Heart left ventricle (tissue), 13 donors: ENCODE measurements around the gene TLX2.

Experiments used
- POLR2A ChIP-seq, 2 donors: fragments of 450-650 bp; IDR thresholded peaks; one replicate each; pipeline ENCODE4 v1.6.1; 2017; ENCODE audit warnings: antibody characterized with exemption in 2 of 2, mild to moderate bottlenecking in 2 of 2, moderate library complexity in 2 of 2
- TF ChIP-seq, protein P1 (sequence below), 12 donors: fragments of 200-600 bp; sonication (generic) in 4 of 12; IDR thresholded peaks; one replicate each; pipeline versions ENCODE4 v1.5.0 to v1.8.0; 2018 to 2022; ENCODE audit warnings: antibody characterized with exemption in 12 of 12, mild to moderate bottlenecking in 5 of 12
- donor health status: ischemic (EF 13 %, LVEDD 7.1; RV severe dilation, severe dysfunction).
- donor health status: DM: no; HTN: yes; CAD: no.
- donor health status: DM: no; HTN: no; CAD: no.
- donor health status: ischemic (EF 25% LVEDD 6.9; RV normal size, moderate dysfunction).
- donor health status: ischemic (EF 25% LVEDD 5.7; RV mildly dilated, moderate dysfunction).
- donor health status: ischemic (EF 35%, LVEDD 5.7; RV mildly dilated, moderate dysfunction).
- donor health status: nonischemic (EF 11% LVEDD 7.7; RV severe dilation, severe dysfunction).
- donor health status: DM: yes; HTN: yes; CAD: no.
- donor health status: PGD.
- donor health status: ischemic (EF 29% LVEDD 5.4; RV normal size, mild dysfunction).
- donor health status: nonischemic (EF 23%, LVEDD 6.1; RV moderate dilation, normal function).

GRCh38 chr2:74564222-74564621, 50.0 kb downstream of the TLX2 start:
- TF ChIP-seq, protein P1, sequence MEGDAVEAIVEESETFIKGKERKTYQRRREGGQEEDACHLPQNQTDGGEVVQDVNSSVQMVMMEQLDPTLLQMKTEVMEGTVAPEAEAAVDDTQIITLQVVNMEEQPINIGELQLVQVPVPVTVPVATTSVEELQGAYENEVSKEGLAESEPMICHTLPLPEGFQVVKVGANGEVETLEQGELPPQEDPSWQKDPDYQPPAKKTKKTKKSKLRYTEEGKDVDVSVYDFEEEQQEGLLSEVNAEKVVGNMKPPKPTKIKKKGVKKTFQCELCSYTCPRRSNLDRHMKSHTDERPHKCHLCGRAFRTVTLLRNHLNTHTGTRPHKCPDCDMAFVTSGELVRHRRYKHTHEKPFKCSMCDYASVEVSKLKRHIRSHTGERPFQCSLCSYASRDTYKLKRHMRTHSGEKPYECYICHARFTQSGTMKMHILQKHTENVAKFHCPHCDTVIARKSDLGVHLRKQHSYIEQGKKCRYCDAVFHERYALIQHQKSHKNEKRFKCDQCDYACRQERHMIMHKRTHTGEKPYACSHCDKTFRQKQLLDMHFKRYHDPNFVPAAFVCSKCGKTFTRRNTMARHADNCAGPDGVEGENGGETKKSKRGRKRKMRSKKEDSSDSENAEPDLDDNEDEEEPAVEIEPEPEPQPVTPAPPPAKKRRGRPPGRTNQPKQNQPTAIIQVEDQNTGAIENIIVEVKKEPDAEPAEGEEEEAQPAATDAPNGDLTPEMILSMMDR (IDR thresholded peaks at IDR 0.05): no peak
- TF ChIP-seq POLR2A (IDR thresholded peaks at IDR 0.05): no peak
